ENCODE results near the gene TM9SF3.

The TM9SF3 gene

DNA sequence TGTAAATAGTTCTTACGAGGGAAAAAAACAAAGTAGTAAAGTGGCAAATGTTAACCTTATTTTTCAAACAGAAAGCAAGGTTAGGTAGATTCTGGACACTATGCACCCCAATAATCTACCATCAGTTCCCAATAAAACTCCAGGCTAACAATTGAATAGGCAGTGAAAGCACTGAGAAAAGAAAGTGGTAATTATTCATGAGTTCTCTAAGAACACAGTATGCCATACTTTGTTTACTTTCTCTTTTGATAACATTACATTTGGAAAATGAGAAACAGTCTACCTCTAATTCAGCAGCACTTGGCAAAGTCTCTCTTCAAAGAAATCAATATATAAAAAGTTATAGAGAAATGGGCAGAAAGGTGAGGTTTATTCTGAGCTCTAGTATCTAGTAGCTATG, 18.4 kb downstream of the TM9SF3 start:
- H3K9ac ChIP-seq (ENCODE audit: low read length): no peak overlapping the region
- no peak overlapping the region for H2AK5ac ChIP-seq (ENCODE audit: low read length)
- peaks cover 6 to 14% of the 10 kb centered on the region in 2 experiments for H3K36me3 ChIP-seq (ENCODE audit: control insufficient read depth in 1 of 2, insufficient read depth in 2 of 2, low read length in 2 of 2)
- H3K27ac ChIP-seq (ENCODE audit: low read depth, low read length): no peak overlapping the region
- no peak overlapping the region for H4K91ac ChIP-seq (ENCODE audit: low read depth, low read length)
- H3K79me2 ChIP-seq (ENCODE audit: control insufficient read depth, insufficient read depth, low read length, poor library complexity): peaks cover 2% of the 10 kb centered on the region
- no CpG with 5 or more reads among the region's 1 CpG for WGBS (ENCODE audit: extremely low coverage, insufficient coverage, insufficient read length)
- DNase-seq: no peak
- no peak overlapping the region for H3K14ac ChIP-seq (ENCODE audit: low read length)
- no peaks in the 10 kb centered on the region for H3K27me3 ChIP-seq (ENCODE audit: insufficient read depth, low read length)
- no peaks in the 10 kb centered on the region for H3K9me3 ChIP-seq (ENCODE audit: insufficient read depth, low read depth, low read length)
- H2BK120ac ChIP-seq (ENCODE audit: insufficient read depth, low read length, poor library complexity): no peak overlapping the region
- no peak overlapping the region for H2BK5ac ChIP-seq (ENCODE audit: low read depth, low read length, poor library complexity)
- no peak overlapping the region for H4K8ac ChIP-seq (ENCODE audit: low read depth, low read length)
- H2BK12ac ChIP-seq (ENCODE audit: low read length): no peak overlapping the region
- H3K79me1 ChIP-seq (ENCODE audit: low read length): no peaks in the 10 kb centered on the region
- H3K18ac ChIP-seq (ENCODE audit: low read length): no peak overlapping the region
- H3K23ac ChIP-seq (ENCODE audit: low read length): no peak overlapping the region
- no peak overlapping the region for H3K4ac ChIP-seq (ENCODE audit: low read depth, low read length)
- no peak overlapping the region for H3K4me2 ChIP-seq (ENCODE audit: low read length)
- no peak overlapping the region for H2AFZ ChIP-seq (ENCODE audit: insufficient read depth, low read length, poor library complexity)
- no peak overlapping the region for H3K4me3 ChIP-seq (ENCODE audit: low read depth, low read length)
- H4K12ac ChIP-seq (ENCODE audit: low read depth, low read length): no peak overlapping the region
- peaks cover 0 to 2% of the 10 kb centered on the region in 2 experiments for H3K4me1 ChIP-seq (ENCODE audit: control insufficient read depth in 1 of 2, insufficient read depth in 2 of 2, low read length in 2 of 2)

DNA sequence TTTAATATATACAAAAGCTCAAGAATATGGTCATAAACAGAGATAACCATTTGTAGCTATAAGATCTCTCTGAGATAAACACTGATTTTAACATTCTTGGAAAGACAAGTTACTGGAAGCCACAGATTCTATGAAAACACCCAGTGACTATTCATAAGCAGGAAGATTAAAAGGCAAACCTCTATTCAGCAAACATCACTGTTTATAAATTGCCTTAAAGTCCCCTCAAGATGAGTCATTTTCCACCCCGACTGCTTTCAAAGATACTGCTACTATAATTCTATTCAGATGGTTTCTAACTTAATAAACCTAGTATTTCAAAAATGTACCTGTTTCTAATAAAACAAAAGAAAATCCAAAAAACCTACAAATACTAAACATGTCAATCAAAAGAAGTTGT, 21.0 kb downstream of the TM9SF3 start:
- no peak overlapping the region for H3K4me2 ChIP-seq (ENCODE audit: low read length)
- H3K14ac ChIP-seq (ENCODE audit: low read length): no peak overlapping the region
- no peak overlapping the region for H4K8ac ChIP-seq (ENCODE audit: low read depth, low read length)
- H2BK12ac ChIP-seq (ENCODE audit: low read length): no peak overlapping the region
- no peak overlapping the region for H2AK5ac ChIP-seq (ENCODE audit: low read length)
- no peaks in the 10 kb centered on the region for H3K79me1 ChIP-seq (ENCODE audit: low read length)
- no peaks in the 10 kb centered on the region for H3K9me3 ChIP-seq (ENCODE audit: insufficient read depth, low read depth, low read length)
- no peak overlapping the region for H3K18ac ChIP-seq (ENCODE audit: low read length)
- no peak overlapping the region for H2BK120ac ChIP-seq (ENCODE audit: insufficient read depth, low read length, poor library complexity)
- H4K12ac ChIP-seq (ENCODE audit: low read depth, low read length): no peak overlapping the region
- no peak overlapping the region for H2BK5ac ChIP-seq (ENCODE audit: low read depth, low read length, poor library complexity)
- H3K27me3 ChIP-seq (ENCODE audit: insufficient read depth, low read length): no peaks in the 10 kb centered on the region
- DNase-seq: no peak
- H3K79me2 ChIP-seq (ENCODE audit: control insufficient read depth, insufficient read depth, low read length, poor library complexity): no peaks in the 10 kb centered on the region
- H3K36me3 ChIP-seq (ENCODE audit: control insufficient read depth in 1 of 2, insufficient read depth in 2 of 2, low read length in 2 of 2): peaks cover 6 to 13% of the 10 kb centered on the region in 2 experiments
- H3K4ac ChIP-seq (ENCODE audit: low read depth, low read length): no peak overlapping the region
- no peak overlapping the region for H2AFZ ChIP-seq (ENCODE audit: insufficient read depth, low read length, poor library complexity)
- no peak overlapping the region for H3K23ac ChIP-seq (ENCODE audit: low read length)
- H3K4me1 ChIP-seq (ENCODE audit: control insufficient read depth in 1 of 2, insufficient read depth in 2 of 2, low read length in 2 of 2): peaks cover 0 to 2% of the 10 kb centered on the region in 2 experiments
- no peak overlapping the region for H3K27ac ChIP-seq (ENCODE audit: low read depth, low read length)
- no peak overlapping the region for H3K9ac ChIP-seq (ENCODE audit: low read length)
- WGBS (ENCODE audit: extremely low coverage, insufficient coverage, insufficient read length): no CpG with 5 or more reads among the region's 1 CpG
- H4K91ac ChIP-seq (ENCODE audit: low read depth, low read length): no peak overlapping the region
- no peak overlapping the region for H3K4me3 ChIP-seq (ENCODE audit: low read depth, low read length)

- Histone ChIP-seq H3K9me3 (ENCODE audit: insufficient read depth, low read depth, low read length) (no peaks in the 10 kb centered on the region), H4K8ac (ENCODE audit: low read depth, low read length) (no peak overlapping the region), H4K91ac (ENCODE audit: low read depth, low read length) (no peak overlapping the region), H2AFZ (ENCODE audit: insufficient read depth, low read length, poor library complexity) (no peak overlapping the region), H2AK5ac (ENCODE audit: low read length) (no peak overlapping the region), H3K36me3 (ENCODE audit: control insufficient read depth in 1 of 2, insufficient read depth in 2 of 2, low read length in 2 of 2) (peaks cover 9 to 16% of the 10 kb centered on the region in 2 experiments), H3K27me3 (ENCODE audit: insufficient read depth, low read length) (no peaks in the 10 kb centered on the region), H3K4me2 (ENCODE audit: low read length) (no peak overlapping the region), H3K79me2 (ENCODE audit: control insufficient read depth, insufficient read depth, low read length, poor library complexity) (no peaks in the 10 kb centered on the region), H3K14ac (ENCODE audit: low read length) (no peak overlapping the region), H2BK120ac (ENCODE audit: insufficient read depth, low read length, poor library complexity) (no peak overlapping the region), H3K4ac (ENCODE audit: low read depth, low read length) (no peak overlapping the region), H2BK5ac (ENCODE audit: low read depth, low read length, poor library complexity) (no peak overlapping the region), H3K18ac (ENCODE audit: low read length) (no peak overlapping the region), H3K79me1 (ENCODE audit: low read length) (no peaks in the 10 kb centered on the region), H3K23ac (ENCODE audit: low read length) (no peak overlapping the region), H3K9ac (ENCODE audit: low read length) (no peak overlapping the region), H3K4me1 (ENCODE audit: control insufficient read depth in 1 of 2, insufficient read depth in 2 of 2, low read length in 2 of 2) (no peaks in the 10 kb centered on the region), H3K27ac (ENCODE audit: low read depth, low read length) (no peak overlapping the region), H3K4me3 (ENCODE audit: low read depth, low read length) (no peak overlapping the region), H2BK12ac (ENCODE audit: low read length) (no peak overlapping the region), H4K12ac (ENCODE audit: low read depth, low read length) (no peak overlapping the region)
- DNase-seq: no peak
- no CpG with 5 or more reads among the region's 3 CpGs for WGBS (ENCODE audit: extremely low coverage, insufficient coverage, insufficient read length)
Observed at GRCh38 chr10:96560966-96561887, 25.6 kb downstream of the TM9SF3 start.

- Histone ChIP-seq H3K9ac (ENCODE audit: low read length) (no peak overlapping the region), H3K14ac (ENCODE audit: low read length) (no peak overlapping the region), H3K4me2 (ENCODE audit: low read length) (no peak overlapping the region), H4K12ac (ENCODE audit: low read depth, low read length) (no peak overlapping the region), H3K23ac (ENCODE audit: low read length) (no peak overlapping the region), H4K8ac (ENCODE audit: low read depth, low read length) (no peak overlapping the region), H3K27me3 (ENCODE audit: insufficient read depth, low read length) (no peaks in the 10 kb centered on the region), H3K4ac (ENCODE audit: low read depth, low read length) (no peak overlapping the region), H2AFZ (ENCODE audit: insufficient read depth, low read length, poor library complexity) (no peak overlapping the region), H4K91ac (ENCODE audit: low read depth, low read length) (no peak overlapping the region), H3K4me1 (ENCODE audit: control insufficient read depth in 1 of 2, insufficient read depth in 2 of 2, low read length in 2 of 2) (no peaks in the 10 kb centered on the region), H2AK5ac (ENCODE audit: low read length) (no peak overlapping the region), H2BK5ac (ENCODE audit: low read depth, low read length, poor library complexity) (no peak overlapping the region), H3K9me3 (ENCODE audit: insufficient read depth, low read depth, low read length) (no peaks in the 10 kb centered on the region), H2BK120ac (ENCODE audit: insufficient read depth, low read length, poor library complexity) (no peak overlapping the region), H3K79me1 (ENCODE audit: low read length) (no peaks in the 10 kb centered on the region), H2BK12ac (ENCODE audit: low read length) (no peak overlapping the region), H3K79me2 (ENCODE audit: control insufficient read depth, insufficient read depth, low read length, poor library complexity) (no peaks in the 10 kb centered on the region), H3K27ac (ENCODE audit: low read depth, low read length) (no peak overlapping the region), H3K4me3 (ENCODE audit: low read depth, low read length) (no peak overlapping the region), H3K36me3 (ENCODE audit: control insufficient read depth in 1 of 2, insufficient read depth in 2 of 2, low read length in 2 of 2) (peaks cover 9 to 16% of the 10 kb centered on the region in 2 experiments), H3K18ac (ENCODE audit: low read length) (no peak overlapping the region)
- WGBS (ENCODE audit: extremely low coverage, insufficient coverage, insufficient read length): no CpG with 5 or more reads among the region's 2 CpGs
- no peak for DNase-seq
Observed at GRCh38 chr10:96560489-96560888, 26.3 kb downstream of the TM9SF3 start.
